Heart left ventricle (tissue), 16 donors: Measurements from ENCODE around the gene WNT8A. TPM values are rescaled to one million over a fixed set of nuclear protein-coding genes. Genes with fewer than 3 reads are reported as not detected.
A peak's percentile ranks its signal among the peaks of the same experiment; 100 is the strongest.

Source experiments
- ATAC-seq, 4 donors: fragments of 200-7000 bp; cut with Tn5 transposase; one replicate each; pipeline ENCODE4 v1.9.1; 2020 to 2022; ENCODE audit warnings: moderate library complexity in 4 of 4, mild to moderate bottlenecking in 3 of 4, moderate number of reproducible peaks in 1 of 4
- DNase-seq, 5 donors: peaks; one replicate each; pipeline ENCODE4 v3.0.0-alpha.2; 2020
- H3K27ac ChIP-seq, 12 donors: fragments of 200-600 bp; sonication (generic) in 4 of 12; one replicate each; pipeline versions ENCODE4 v1.5.0 to v1.8.0; 2016 to 2022; ENCODE audit warnings: mild to moderate bottlenecking in 2 of 12
- H3K27me3 ChIP-seq, 9 donors: fragments of 200-600 bp; sonication (generic) in 2 of 9; one replicate each; pipeline versions ENCODE4 v1.5.1 to v1.8.0; 2016 to 2022; ENCODE audit warnings: mild to moderate bottlenecking in 3 of 9
- H3K36me3 ChIP-seq, 9 donors: fragments of 200-600 bp; sonication (generic) in 2 of 9; one replicate each; pipeline versions ENCODE4 v1.5.0 to v1.8.0; 2018 to 2022; ENCODE audit warnings: mild to moderate bottlenecking in 2 of 9
- H3K4me1 ChIP-seq, 12 donors: fragments of 200-600 bp; sonication (generic) in 4 of 12; one replicate each; pipeline versions ENCODE4 v1.5.0 to v1.8.0; 2016 to 2022; ENCODE audit warnings: mild to moderate bottlenecking in 3 of 12
- H3K4me3 ChIP-seq, 12 donors: fragments of 200-600 bp; sonication (generic) in 4 of 12; one replicate each; pipeline versions ENCODE4 v1.5.0 to v1.8.0; 2017 to 2022; ENCODE audit warnings: mild to moderate bottlenecking in 9 of 12, moderate library complexity in 4 of 12
- H3K9me3 ChIP-seq, 12 donors: fragments of 200-600 bp; sonication (generic) in 4 of 12; one replicate each; pipeline versions ENCODE4 v1.5.0 to v1.8.0; 2016 to 2022; ENCODE audit warnings: mild to moderate bottlenecking in 1 of 12
- POLR2A ChIP-seq, 2 donors: fragments of 450-650 bp; IDR thresholded peaks; one replicate each; pipeline ENCODE4 v1.6.1; 2017; ENCODE audit warnings: antibody characterized with exemption in 2 of 2, mild to moderate bottlenecking in 2 of 2, moderate library complexity in 2 of 2
- WGBS, 4 donors: extraction: QIAGEN DNeasy Blood & Tissue Kit in 2 of 4; methylation state at CpG; one replicate each; pipeline versions ENCODE4 v1.1.5 to v1.1.7; 2013 to 2018; 5-methylcytosine and 5-hydroxymethylcytosine counted together
- intact Hi-C, 10 donors: fragments of 100-400 bp; cut with DNase I; formaldehyde crosslinking; loops; one replicate each; pipeline versions ENCODE4 v1.11.1 to v1.14.2; 2022
- polyA plus RNA-seq, 2 donors: library from polyadenylated mRNA; stranded (reverse); fragments of 200-250 nt; gene quantifications; one replicate each; pipeline ENCODE4 v1.2.3, GENCODE V29; 2013
- total RNA-seq, 9 donors: library from RNA; depleted of rRNA in 2 of 9; stranded (reverse); fragments of >200 nt in 2 of 9; fragmentation: NEBNext Ultra II Directional in 3 of 9; extraction: Animal tissue kit (Norgen Biotek cat#: 25700) in 3 of 9; gene quantifications; one replicate each; pipeline versions ENCODE4 v1.1.0 to v1.2.4, GENCODE V29; 2016 to 2023
- TF ChIP-seq, protein P1 (sequence below), 12 donors: fragments of 200-600 bp; sonication (generic) in 4 of 12; IDR thresholded peaks; one replicate each; pipeline versions ENCODE4 v1.5.0 to v1.8.0; 2018 to 2022; ENCODE audit warnings: antibody characterized with exemption in 12 of 12, mild to moderate bottlenecking in 5 of 12
- donor health status: ischemic (EF 13 %, LVEDD 7.1; RV severe dilation, severe dysfunction).
- donor health status: healthy with polysubstance abuse.
- donor health status: DM: no; HTN: yes; CAD: no.
- donor health status: DM: no; HTN: no; CAD: no.
- donor health status: ischemic (EF 25% LVEDD 6.9; RV normal size, moderate dysfunction).
- donor health status: ischemic (EF 25% LVEDD 5.7; RV mildly dilated, moderate dysfunction).
- donor health status: healthy.
- donor health status: DM: yes; HTN: yes; CAD: no.
- donor health status: ischemic (EF 35%, LVEDD 5.7; RV mildly dilated, moderate dysfunction).
- donor health status: nonischemic (EF 11% LVEDD 7.7; RV severe dilation, severe dysfunction).
- donor health status: DM: yes; HTN: yes; CAD: no.
- donor health status: PGD.
- donor health status: ischemic (EF 29% LVEDD 5.4; RV normal size, mild dysfunction).
- donor health status: nonischemic (EF 23%, LVEDD 6.1; RV moderate dilation, normal function).

Gene WNT8A
- total and polyA plus RNA-seq, 11 donors, result not detected

DNA sequence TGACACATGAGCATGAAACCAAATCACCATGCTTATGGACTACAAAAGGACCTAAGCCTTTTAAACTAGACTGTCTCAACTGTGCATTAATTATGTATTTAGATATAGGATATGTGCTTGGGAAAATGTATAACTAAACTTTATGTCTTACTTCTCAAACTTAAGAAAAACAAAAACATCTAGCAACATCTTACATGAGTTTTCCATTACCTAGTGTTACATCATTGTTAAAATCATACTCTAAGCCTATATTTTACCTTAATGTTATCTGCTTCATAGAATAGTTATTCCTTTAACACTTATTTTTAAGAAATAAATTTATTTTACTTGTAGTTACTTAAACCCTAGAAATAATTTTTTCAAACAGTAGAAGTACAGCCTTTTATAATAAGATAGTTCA is 31.4 kb downstream of the WNT8A start:
- H3K4me1 ChIP-seq, result no peaks in the 10 kb centered on the region
- no peaks in the 10 kb centered on the region for H3K36me3 ChIP-seq
- DNase-seq, result no peak
- no peak overlapping the region for H3K27ac ChIP-seq
- H3K9me3 ChIP-seq, result no peaks in the 10 kb centered on the region
- no peak overlapping the region for H3K4me3 ChIP-seq
- TF ChIP-seq, protein P1, sequence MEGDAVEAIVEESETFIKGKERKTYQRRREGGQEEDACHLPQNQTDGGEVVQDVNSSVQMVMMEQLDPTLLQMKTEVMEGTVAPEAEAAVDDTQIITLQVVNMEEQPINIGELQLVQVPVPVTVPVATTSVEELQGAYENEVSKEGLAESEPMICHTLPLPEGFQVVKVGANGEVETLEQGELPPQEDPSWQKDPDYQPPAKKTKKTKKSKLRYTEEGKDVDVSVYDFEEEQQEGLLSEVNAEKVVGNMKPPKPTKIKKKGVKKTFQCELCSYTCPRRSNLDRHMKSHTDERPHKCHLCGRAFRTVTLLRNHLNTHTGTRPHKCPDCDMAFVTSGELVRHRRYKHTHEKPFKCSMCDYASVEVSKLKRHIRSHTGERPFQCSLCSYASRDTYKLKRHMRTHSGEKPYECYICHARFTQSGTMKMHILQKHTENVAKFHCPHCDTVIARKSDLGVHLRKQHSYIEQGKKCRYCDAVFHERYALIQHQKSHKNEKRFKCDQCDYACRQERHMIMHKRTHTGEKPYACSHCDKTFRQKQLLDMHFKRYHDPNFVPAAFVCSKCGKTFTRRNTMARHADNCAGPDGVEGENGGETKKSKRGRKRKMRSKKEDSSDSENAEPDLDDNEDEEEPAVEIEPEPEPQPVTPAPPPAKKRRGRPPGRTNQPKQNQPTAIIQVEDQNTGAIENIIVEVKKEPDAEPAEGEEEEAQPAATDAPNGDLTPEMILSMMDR (IDR thresholded peaks at IDR 0.05), result no peak
- no peak for TF ChIP-seq POLR2A (IDR thresholded peaks at IDR 0.05)
- H3K27me3 ChIP-seq, result peaks cover 0 to 7% (median 0%) of the 10 kb centered on the region in 9 donors
- ATAC-seq, result no peak
- intact Hi-C loops, result no loop called here

- intact Hi-C loops, result no loop called here
Observed at GRCh38 chr5:138128334-138128733, 44.5 kb downstream of the WNT8A start.

DNA sequence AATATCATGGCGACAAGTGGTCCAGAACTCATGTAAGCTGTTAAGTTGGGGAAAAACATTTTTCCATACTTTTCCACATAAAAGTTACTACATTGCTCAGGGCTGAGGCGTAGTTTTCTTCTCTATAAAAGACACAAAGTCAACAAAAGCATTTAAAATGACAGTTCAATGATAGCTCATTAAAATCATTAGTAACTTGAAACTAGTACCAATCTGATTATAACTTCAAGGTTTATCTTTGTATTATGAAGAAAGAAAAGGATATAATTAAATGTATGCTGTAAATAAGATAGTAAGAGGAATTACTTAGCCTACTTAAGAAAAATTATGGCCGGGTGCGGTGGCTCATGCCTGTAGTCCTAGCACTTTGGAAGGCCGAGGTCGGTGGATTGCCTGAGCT is 45.5 kb downstream of the WNT8A start:
- no peak for TF ChIP-seq POLR2A (IDR thresholded peaks at IDR 0.05)
- TF ChIP-seq, protein P1 (IDR thresholded peaks at IDR 0.05), result no peak
- H3K27ac ChIP-seq, result no peak overlapping the region
- no peaks in the 10 kb centered on the region for H3K36me3 ChIP-seq
- intact Hi-C loops, result no loop called here
- WGBS, 4 donors, result 89 to 96% (median 92%) methylated on average over 6 of the region's 6 CpGs
- ATAC-seq (no peak), DNase-seq (no peak)
- no peaks in the 10 kb centered on the region for H3K9me3 ChIP-seq
- no peaks in the 10 kb centered on the region for H3K27me3 ChIP-seq
- no peak overlapping the region for H3K4me3 ChIP-seq
- no peaks in the 10 kb centered on the region for H3K4me1 ChIP-seq

More at GRCh38 chr5:138128334-138128733, 44.5 kb downstream of the WNT8A start:
- ATAC-seq, result no peak
- DNase-seq, result no peak
- H3K9me3 ChIP-seq, result no peaks in the 10 kb centered on the region
- H3K36me3 ChIP-seq, result no peaks in the 10 kb centered on the region
- no peaks in the 10 kb centered on the region for H3K27me3 ChIP-seq
- H3K4me3 ChIP-seq, result no peak overlapping the region
- TF ChIP-seq, protein P1 (IDR thresholded peaks at IDR 0.05), result no peak
- no peak for TF ChIP-seq POLR2A (IDR thresholded peaks at IDR 0.05)
- no peak overlapping the region for H3K27ac ChIP-seq
- 58 to 67% (median 65%) methylated on average over 5 of the region's 5 CpGs for WGBS, 4 donors
- H3K4me1 ChIP-seq, result no peaks in the 10 kb centered on the region

DNA sequence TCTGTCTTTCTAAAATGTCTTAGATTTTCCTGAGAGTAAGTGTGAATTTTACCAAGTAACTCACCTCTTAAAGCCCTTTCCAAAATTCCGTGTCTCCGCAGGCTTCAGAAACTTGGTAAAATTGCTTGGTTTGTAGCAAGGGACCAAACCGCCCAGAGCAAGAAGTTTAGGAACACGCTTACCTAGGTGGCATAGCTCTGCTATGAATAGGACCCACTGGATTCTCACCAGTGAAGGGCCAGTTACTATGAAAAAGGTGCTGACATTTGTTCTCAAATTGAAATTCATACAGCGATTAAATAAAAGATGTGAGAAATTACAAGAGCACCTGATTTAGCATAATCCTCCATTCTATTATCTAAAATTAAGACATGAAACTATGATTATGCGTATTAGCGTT is 48.7 kb downstream of the WNT8A start:
- ATAC-seq (no peak), DNase-seq (no peak)
- TF ChIP-seq, protein P1 (IDR thresholded peaks at IDR 0.05), result no peak
- no peak for TF ChIP-seq POLR2A (IDR thresholded peaks at IDR 0.05)
- WGBS, 4 donors, result 89 to 91% (median 90%) methylated on average over 7 of the region's 7 CpGs
- Histone ChIP-seq H3K27me3 (no peaks in the 10 kb centered on the region), H3K9me3 (no peaks in the 10 kb centered on the region), H3K4me1 (no peaks in the 10 kb centered on the region), H3K27ac (no peak overlapping the region), H3K36me3 (no peaks in the 10 kb centered on the region), H3K4me3 (peak overlapping the region in 2 of 12 donors; percentile 27 to 48)
- intact Hi-C loops, result loop anchor here (2.0 to 10.0 kb wide), 12 partner anchors 55 to 508 kb away; partner anchors contain the start of gene FAM13B (in 1 of the 10)
